A673 (cell line): ENCODE data around the gene B3GALNT1. TPM values are rescaled to one million over a fixed set of nuclear protein-coding genes. Genes with fewer than 3 reads are reported as not detected.

ENCODE experiments used
- BruUV-seq: library from RNA; stranded (reverse); fragments of 400-500 nt; replicated peaks from 2 replicates; lab custom pipeline; 2021; lab: Mats Ljungman, UMichigan
- CTCF ChIA-PET: fragments of 300-600 bp; sonication (Branson Sonifier 250); formaldehyde crosslinking; loops from one replicate; lab custom pipeline; 2022; ENCODE audit warnings: antibody characterized with exemption; lab: Charles Lee
- POLR2A ChIA-PET: fragments of 300-600 bp; sonication (Branson Sonifier 250); formaldehyde crosslinking; loops from one replicate; lab custom pipeline; 2022; ENCODE audit warnings: antibody characterized with exemption; ENCODE audit not compliant: low non-redundant PET; lab: Charles Lee
- DNase-seq: peaks from one replicate; pipeline ENCODE4 v3.0.0-alpha.2; 2015; ENCODE audit warnings: low spot score
- H3K27ac ChIP-seq: fragments of 200-600 bp; sonication (generic); 2 replicates; pipeline ENCODE4 v1.5.1; 2016; ENCODE audit warnings: mixed run types, low read depth, mild to moderate bottlenecking, mixed read lengths, antibody characterized with exemption, low read length; ENCODE audit not compliant: poor library complexity, severe bottlenecking
- H3K27me3 ChIP-seq: fragments of 200-600 bp; sonication (generic); replicated peaks from 2 replicates; pipeline ENCODE4 v1.6.1; 2017; ENCODE audit warnings: mixed run types, low read depth, mild to moderate bottlenecking, mixed read lengths, antibody characterized with exemption, low read length; ENCODE audit not compliant: insufficient read depth, poor library complexity
- H3K36me3 ChIP-seq: fragments of 200-600 bp; sonication (generic); 2 replicates; pipeline ENCODE4 v1.6.1; 2016; ENCODE audit warnings: mixed run types, mild to moderate bottlenecking, mixed read lengths, antibody characterized with exemption, low read length; ENCODE audit not compliant: insufficient read depth, poor library complexity, severe bottlenecking
- H3K4me1 ChIP-seq: fragments of 200-600 bp; sonication (generic); 2 replicates; pipeline ENCODE4 v1.6.1; 2017; ENCODE audit warnings: mixed run types, mild to moderate bottlenecking, mixed read lengths, antibody characterized with exemption, low read length; ENCODE audit not compliant: insufficient read depth, poor library complexity, severe bottlenecking
- H3K4me3 ChIP-seq: fragments of 200-600 bp; sonication (generic); 2 replicates; pipeline ENCODE4 v1.5.1; 2016; ENCODE audit warnings: low read depth, mixed run types, mild to moderate bottlenecking, mixed read lengths, low read length; ENCODE audit not compliant: poor library complexity, severe bottlenecking
- H3K9me3 ChIP-seq: fragments of 200-600 bp; sonication (generic); 2 replicates; pipeline ENCODE4 v1.6.1; 2016; ENCODE audit warnings: mixed run types, low read depth, mild to moderate bottlenecking, mixed read lengths, antibody characterized with exemption, low read length; ENCODE audit not compliant: poor library complexity, severe bottlenecking
- CTCF ChIP-seq: fragments of 300-800, 200-600 bp; sonication (generic); conservative IDR thresholded peaks from 2 replicates; pipeline ENCODE4 v1.5.1; 2017; ENCODE audit warnings: low read depth, mild to moderate bottlenecking, antibody characterized with exemption, low read length, moderate library complexity, mixed read lengths
- EZH2 ChIP-seq: fragments of 200-600 bp; sonication (generic); IDR thresholded peaks from 2 replicates; pipeline ENCODE4 v1.6.1; 2017; ENCODE audit warnings: borderline replicate concordance, low read depth, mild to moderate bottlenecking, mixed read lengths, antibody characterized with exemption, low read length; ENCODE audit not compliant: poor library complexity, severe bottlenecking
- intact Hi-C: fragments of 100-400 bp; cut with micrococcal nuclease; formaldehyde crosslinking; loops from one replicate; pipeline ENCODE4 v1.10.0; 2022; ENCODE audit not compliant: unreplicated experiment
- total RNA-seq: library from RNA; stranded (reverse); gene quantifications from 2 replicates; pipeline ENCODE4 v1.2.3, GENCODE V29; 2021

The B3GALNT1 gene
- total RNA-seq, 1 experiment from 2014 or later, result 3.0 TPM

GRCh38 chr3:161149529-161149928, 44.4 kb upstream of the B3GALNT1 start:
- Histone ChIP-seq H3K4me3 (no peak overlapping the region), H3K36me3 (no peaks in the 10 kb centered on the region), H3K9me3 (no peaks in the 10 kb centered on the region), H3K4me1 (no peaks in the 10 kb centered on the region), H3K27ac (no peak overlapping the region), H3K27me3 (no peaks in the 10 kb centered on the region)
- CTCF ChIA-PET, result no interaction called here
- DNase-seq, result no peak
- TF ChIP-seq EZH2 (no peak), CTCF (no peak)
- BruUV-seq, result no TSS peak
- POLR2A ChIA-PET, result no interaction called here
- intact Hi-C loops, result no loop called here

GRCh38 chr3:161148832-161149475, 43.8 kb upstream of the B3GALNT1 start:
- H3K4me1 ChIP-seq, result no peaks in the 10 kb centered on the region
- no peak for TF ChIP-seq CTCF
- no peak for TF ChIP-seq EZH2
- H3K9me3 ChIP-seq, result no peaks in the 10 kb centered on the region
- no TSS peak for BruUV-seq
- ChIA-PET POLR2A (no interaction called here), CTCF (no interaction called here)
- intact Hi-C loops, result no loop called here
- no peaks in the 10 kb centered on the region for H3K27me3 ChIP-seq
- no peak overlapping the region for H3K27ac ChIP-seq
- no peak overlapping the region for H3K4me3 ChIP-seq
- no peaks in the 10 kb centered on the region for H3K36me3 ChIP-seq
- no peak for DNase-seq

- no TSS peak for BruUV-seq
- Histone ChIP-seq H3K4me1 (no peaks in the 10 kb centered on the region), H3K9me3 (peaks cover 5% of the 10 kb centered on the region), H3K36me3 (no peaks in the 10 kb centered on the region), H3K4me3 (no peak overlapping the region), H3K27ac (no peak overlapping the region), H3K27me3 (no peaks in the 10 kb centered on the region)
- POLR2A ChIA-PET, result no interaction called here
- DNase-seq, result no peak
- CTCF ChIA-PET, result no interaction called here
- intact Hi-C loops, result no loop called here
- TF ChIP-seq EZH2 (no peak), CTCF (no peak)
These were observed 37.3 kb upstream of the B3GALNT1 start for GRCh38 chr3:161142486-161142885.
